OCI-LY3 (cell line): Measurements from ENCODE around the gene RNF208.

Experiments used
- H2AFZ ChIP-seq: fragments of 200-600, 300-600 bp; shearing (Covaris generic); 2 replicates; pipeline ENCODE4 v1.6.0; 2014; ENCODE audit warnings: antibody characterized with exemption, low read depth, low read length
- H3K27ac ChIP-seq: fragments of 200-600, 300-600 bp; sonication (generic); 2 replicates; pipeline ENCODE4 v1.5.1; 2014; ENCODE audit warnings: mild to moderate bottlenecking, low read length, moderate library complexity, mixed read lengths
- H3K27me3 ChIP-seq: fragments of 200-600, 300-600 bp; sonication (generic); 2 replicates; pipeline ENCODE4 v1.6.1; 2014; ENCODE audit warnings: low read depth, low read length, mixed read lengths
- H3K36me3 ChIP-seq: fragments of 200-600, 300-600 bp; sonication (generic); replicated peaks from 2 replicates; pipeline ENCODE3; 2014; ENCODE audit warnings: low read depth, low read length, mixed read lengths
- H3K4me1 ChIP-seq: fragments of 300-600, 200-600 bp; sonication (generic); 2 replicates; pipeline ENCODE4 v1.6.1; 2014; ENCODE audit warnings: low read length, mixed read lengths
- H3K4me2 ChIP-seq: fragments of 200-600, 300-600 bp; sonication (generic); 2 replicates; pipeline ENCODE4 v1.6.1; 2014; ENCODE audit warnings: low read length, mixed read lengths
- H3K4me3 ChIP-seq: fragments of 300-600, 200-600 bp; sonication (generic); 2 replicates; pipeline ENCODE4 v1.5.1; 2014; ENCODE audit warnings: antibody characterized with exemption, mild to moderate bottlenecking, low read length, moderate library complexity
- H3K79me2 ChIP-seq: fragments of 300-600, 200-600 bp; shearing (Covaris generic); 2 replicates; pipeline ENCODE4 v1.6.1; 2014; ENCODE audit warnings: mild to moderate bottlenecking, low read length, mixed read lengths
- H3K9ac ChIP-seq: fragments of 300-600, 200-600 bp; shearing (Covaris generic); 2 replicates; pipeline ENCODE4 v1.6.0; 2014; ENCODE audit warnings: mild to moderate bottlenecking, low read length, moderate library complexity
- H3K9me3 ChIP-seq: fragments of 200-600, 300-600 bp; shearing (Covaris generic); 2 replicates; pipeline ENCODE4 v1.6.1; 2014; ENCODE audit warnings: low read length, mixed read lengths; ENCODE audit not compliant: insufficient read depth
- H4K20me1 ChIP-seq: fragments of 200-600, 300-600 bp; sonication (generic); 2 replicates; pipeline ENCODE4 v1.6.1; 2016; ENCODE audit warnings: low read length, mixed read lengths; ENCODE audit not compliant: insufficient read depth
- EZH2phosphoT487 ChIP-seq: fragments of 200-600 bp; shearing (Covaris generic); IDR thresholded peaks from 2 replicates; pipeline ENCODE4 v1.6.1; 2018; ENCODE audit warnings: antibody characterized with exemption, mixed run types, low read depth
- TF ChIP-seq, protein P1 (sequence below): fragments of 200-600, 300-600 bp; sonication (generic); IDR thresholded peaks from 2 replicates; pipeline ENCODE4 v1.5.1; 2014; ENCODE audit warnings: antibody characterized with exemption, low read length, low read depth

RNF208 gene

DNA sequence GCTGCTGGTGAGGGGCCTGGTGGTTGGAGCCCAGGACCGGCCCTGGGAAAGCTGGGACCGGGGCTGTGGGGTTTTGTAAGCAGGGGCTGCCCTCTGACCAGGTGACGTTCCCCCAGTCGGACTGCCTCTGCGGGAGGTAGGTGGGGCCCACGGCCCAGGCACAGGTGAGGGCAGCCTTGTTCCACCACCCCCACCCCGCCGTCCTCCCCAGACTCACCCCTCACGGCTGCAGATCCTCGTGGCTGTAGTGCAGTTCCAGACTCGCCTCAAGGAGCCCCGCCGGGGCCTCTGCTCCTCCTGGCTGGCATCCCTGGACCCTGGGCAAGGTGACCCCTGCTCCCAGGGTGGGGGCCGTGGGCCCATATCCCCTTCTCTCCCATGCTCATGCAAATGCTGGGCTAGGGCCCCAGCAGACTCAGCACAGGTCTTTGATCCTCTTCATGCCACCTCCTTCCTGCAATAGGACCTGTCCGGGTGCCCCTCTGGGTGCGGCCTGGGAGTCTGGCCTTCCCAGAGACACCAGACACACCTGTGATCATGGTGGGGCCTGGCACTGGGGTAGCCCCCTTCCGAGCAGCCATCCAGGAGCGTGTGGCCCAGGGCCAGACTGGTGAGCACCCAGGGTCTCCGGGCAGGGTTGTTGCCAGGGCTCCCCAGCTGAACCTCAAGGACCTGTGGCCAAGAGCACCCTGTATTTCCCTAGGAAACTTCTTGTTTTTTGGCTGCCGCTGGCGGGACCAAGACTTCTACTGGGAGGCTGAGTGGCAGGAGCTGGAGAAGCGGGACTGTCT lies 6.6 kb downstream of the RNF208 start:
- TF ChIP-seq, protein P1, sequence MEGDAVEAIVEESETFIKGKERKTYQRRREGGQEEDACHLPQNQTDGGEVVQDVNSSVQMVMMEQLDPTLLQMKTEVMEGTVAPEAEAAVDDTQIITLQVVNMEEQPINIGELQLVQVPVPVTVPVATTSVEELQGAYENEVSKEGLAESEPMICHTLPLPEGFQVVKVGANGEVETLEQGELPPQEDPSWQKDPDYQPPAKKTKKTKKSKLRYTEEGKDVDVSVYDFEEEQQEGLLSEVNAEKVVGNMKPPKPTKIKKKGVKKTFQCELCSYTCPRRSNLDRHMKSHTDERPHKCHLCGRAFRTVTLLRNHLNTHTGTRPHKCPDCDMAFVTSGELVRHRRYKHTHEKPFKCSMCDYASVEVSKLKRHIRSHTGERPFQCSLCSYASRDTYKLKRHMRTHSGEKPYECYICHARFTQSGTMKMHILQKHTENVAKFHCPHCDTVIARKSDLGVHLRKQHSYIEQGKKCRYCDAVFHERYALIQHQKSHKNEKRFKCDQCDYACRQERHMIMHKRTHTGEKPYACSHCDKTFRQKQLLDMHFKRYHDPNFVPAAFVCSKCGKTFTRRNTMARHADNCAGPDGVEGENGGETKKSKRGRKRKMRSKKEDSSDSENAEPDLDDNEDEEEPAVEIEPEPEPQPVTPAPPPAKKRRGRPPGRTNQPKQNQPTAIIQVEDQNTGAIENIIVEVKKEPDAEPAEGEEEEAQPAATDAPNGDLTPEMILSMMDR = no peak
- no peak for TF ChIP-seq EZH2phosphoT487
- Histone ChIP-seq H3K4me1 (no peaks in the 10 kb centered on the region), H3K27ac (no peak overlapping the region), H3K4me3 (no peak overlapping the region), H3K9me3 (no peaks in the 10 kb centered on the region), H4K20me1 (no peaks in the 10 kb centered on the region), H3K4me2 (no peak overlapping the region), H3K27me3 (no peaks in the 10 kb centered on the region), H3K9ac (no peak overlapping the region), H2AFZ (no peak overlapping the region), H3K79me2 (no peaks in the 10 kb centered on the region), H3K36me3 (no peaks in the 10 kb centered on the region)

DNA sequence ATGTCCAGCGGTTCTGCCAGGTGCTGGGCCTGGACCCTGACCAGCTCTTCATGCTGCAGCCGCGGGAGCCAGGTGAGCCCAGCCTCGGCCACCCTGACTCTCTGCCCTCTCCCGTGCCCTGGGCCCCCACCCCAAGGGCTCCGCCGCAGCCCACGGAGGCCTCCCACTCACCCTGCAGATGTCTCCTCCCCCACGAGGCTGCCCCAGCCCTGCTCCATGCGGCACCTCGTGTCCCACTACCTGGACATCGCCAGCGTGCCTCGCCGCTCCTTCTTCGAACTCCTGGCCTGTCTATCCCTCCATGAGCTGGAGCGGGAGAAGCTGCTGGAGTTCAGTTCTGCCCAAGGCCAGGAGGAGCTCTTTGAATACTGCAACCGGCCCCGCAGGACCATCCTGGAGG lies 7.4 kb downstream of the RNF208 start:
- Histone ChIP-seq H3K27ac (no peak overlapping the region), H3K4me1 (no peaks in the 10 kb centered on the region), H4K20me1 (no peaks in the 10 kb centered on the region), H3K4me2 (no peak overlapping the region), H3K79me2 (no peaks in the 10 kb centered on the region), H2AFZ (no peak overlapping the region), H3K27me3 (no peaks in the 10 kb centered on the region), H3K9ac (no peak overlapping the region), H3K9me3 (no peaks in the 10 kb centered on the region), H3K36me3 (peaks cover 5% of the 10 kb centered on the region), H3K4me3 (no peak overlapping the region)
- TF ChIP-seq EZH2phosphoT487 = no peak
- TF ChIP-seq, protein P1 = no peak

DNA sequence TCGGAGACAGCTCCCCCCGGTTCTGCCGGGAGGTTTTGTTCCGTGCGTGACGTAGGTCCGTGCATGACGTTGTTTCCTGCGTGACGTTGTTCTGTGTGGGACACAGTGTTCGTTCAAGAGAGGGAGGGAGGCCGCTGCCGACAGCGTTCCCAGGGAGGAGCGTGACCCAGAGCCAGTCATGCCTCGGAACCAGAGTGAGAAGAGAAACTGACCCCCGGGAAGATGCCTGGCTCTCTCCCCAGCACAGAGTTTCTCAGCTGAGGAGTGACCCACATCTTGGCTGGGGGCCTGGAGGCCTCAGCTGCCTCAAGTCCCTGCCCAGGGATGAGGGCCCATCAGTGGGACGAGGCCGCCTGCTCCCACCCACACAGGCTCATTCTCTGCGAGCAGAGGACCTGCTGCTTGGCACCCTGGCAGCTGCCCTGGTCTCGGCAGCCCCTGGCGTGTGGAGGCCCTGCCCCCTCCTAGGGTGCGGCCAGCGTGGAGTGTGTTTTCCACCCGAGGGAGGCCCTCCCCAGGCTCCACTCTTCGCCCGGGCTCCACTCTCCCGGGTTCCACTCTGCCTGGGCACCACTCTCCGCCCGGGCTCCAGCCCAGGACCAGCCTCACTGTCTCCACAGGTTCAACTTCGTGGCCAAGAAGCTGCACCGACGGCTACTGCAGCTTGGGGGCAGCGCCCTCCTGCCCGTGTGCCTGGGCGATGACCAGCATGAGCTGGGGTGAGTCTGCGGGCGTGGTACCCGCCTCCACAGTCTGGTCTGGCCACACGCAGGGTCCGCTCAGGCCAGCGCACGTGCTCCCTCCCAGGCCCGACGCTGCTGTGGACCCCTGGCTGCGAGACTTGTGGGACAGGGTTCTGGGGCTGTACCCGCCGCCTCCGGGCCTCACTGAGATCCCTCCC lies 8.6 kb downstream of the RNF208 start:
- H3K9me3 ChIP-seq = no peaks in the 10 kb centered on the region
- no peak overlapping the region for H2AFZ ChIP-seq
- no peaks in the 10 kb centered on the region for H4K20me1 ChIP-seq
- H3K27ac ChIP-seq = no peak overlapping the region
- no peaks in the 10 kb centered on the region for H3K4me1 ChIP-seq
- H3K9ac ChIP-seq = peak overlapping the region; percentile 61
- H3K27me3 ChIP-seq = no peaks in the 10 kb centered on the region
- H3K4me2 ChIP-seq = peak overlapping the region; percentile 73
- H3K36me3 ChIP-seq = peaks cover 5% of the 10 kb centered on the region
- H3K79me2 ChIP-seq = no peaks in the 10 kb centered on the region
- peak overlapping the region; percentile 78 for H3K4me3 ChIP-seq
- TF ChIP-seq EZH2phosphoT487 = no peak
- TF ChIP-seq, protein P1 = peak; percentile 35

DNA sequence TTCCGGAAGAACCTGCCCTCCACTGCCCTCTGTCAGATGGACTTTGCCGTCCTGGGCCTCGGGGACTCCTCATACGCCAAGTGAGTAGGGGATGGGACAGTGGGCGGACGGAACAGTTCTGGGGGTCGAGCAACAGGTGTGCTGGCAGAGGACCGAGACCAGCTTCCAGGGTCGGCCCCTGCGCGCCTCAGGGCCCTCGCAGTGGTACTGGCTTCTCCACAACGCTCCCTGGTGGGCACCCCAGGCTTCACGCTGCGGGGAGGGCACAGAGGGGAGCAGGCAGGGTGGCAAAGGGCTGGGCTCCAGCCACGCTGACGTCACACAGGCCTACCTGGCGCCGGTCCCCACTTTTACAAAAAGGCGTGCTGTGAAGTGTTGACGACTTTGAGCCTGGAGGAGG lies 9.5 kb downstream of the RNF208 start:
- Histone ChIP-seq H3K9me3 (no peaks in the 10 kb centered on the region), H3K27me3 (no peaks in the 10 kb centered on the region), H3K36me3 (peaks cover 5% of the 10 kb centered on the region), H3K27ac (no peak overlapping the region), H3K4me3 (peak overlapping the region; percentile 78), H3K9ac (peak overlapping the region; percentile 61), H2AFZ (no peak overlapping the region), H3K79me2 (no peaks in the 10 kb centered on the region), H3K4me1 (no peaks in the 10 kb centered on the region), H3K4me2 (peak overlapping the region; percentile 73), H4K20me1 (no peaks in the 10 kb centered on the region)
- TF ChIP-seq, protein P1 = 0 out of 2 replicates have a peak, but pooled peaks have one; percentile 4
- no peak for TF ChIP-seq EZH2phosphoT487
